ENCODE results near the gene CRTAP.

DNA sequence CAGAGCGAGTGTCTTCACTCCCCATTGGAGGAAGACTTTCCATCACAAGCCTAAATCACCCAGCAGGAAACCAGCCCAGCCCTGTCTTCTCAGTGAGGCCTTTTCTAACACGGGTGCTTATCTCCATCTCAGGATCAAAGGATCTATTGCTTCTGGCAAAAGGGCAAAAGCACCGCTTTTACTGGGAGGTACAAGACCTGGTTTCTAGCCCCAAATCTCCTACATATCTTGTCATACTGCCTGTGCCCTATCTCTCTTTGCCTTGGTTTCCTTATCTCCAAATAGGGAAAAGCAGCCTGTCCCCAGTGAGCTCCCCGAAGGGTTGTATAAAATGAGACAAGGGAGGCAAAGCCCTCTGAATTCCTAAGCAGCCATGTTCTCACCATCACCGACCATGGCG, 22.1 kb upstream of the CRTAP start:
- TF ChIP-seq, protein P1, sequence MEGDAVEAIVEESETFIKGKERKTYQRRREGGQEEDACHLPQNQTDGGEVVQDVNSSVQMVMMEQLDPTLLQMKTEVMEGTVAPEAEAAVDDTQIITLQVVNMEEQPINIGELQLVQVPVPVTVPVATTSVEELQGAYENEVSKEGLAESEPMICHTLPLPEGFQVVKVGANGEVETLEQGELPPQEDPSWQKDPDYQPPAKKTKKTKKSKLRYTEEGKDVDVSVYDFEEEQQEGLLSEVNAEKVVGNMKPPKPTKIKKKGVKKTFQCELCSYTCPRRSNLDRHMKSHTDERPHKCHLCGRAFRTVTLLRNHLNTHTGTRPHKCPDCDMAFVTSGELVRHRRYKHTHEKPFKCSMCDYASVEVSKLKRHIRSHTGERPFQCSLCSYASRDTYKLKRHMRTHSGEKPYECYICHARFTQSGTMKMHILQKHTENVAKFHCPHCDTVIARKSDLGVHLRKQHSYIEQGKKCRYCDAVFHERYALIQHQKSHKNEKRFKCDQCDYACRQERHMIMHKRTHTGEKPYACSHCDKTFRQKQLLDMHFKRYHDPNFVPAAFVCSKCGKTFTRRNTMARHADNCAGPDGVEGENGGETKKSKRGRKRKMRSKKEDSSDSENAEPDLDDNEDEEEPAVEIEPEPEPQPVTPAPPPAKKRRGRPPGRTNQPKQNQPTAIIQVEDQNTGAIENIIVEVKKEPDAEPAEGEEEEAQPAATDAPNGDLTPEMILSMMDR (IDR thresholded peaks at IDR 0.05) = no peak
- TF ChIP-seq POLR2A (IDR thresholded peaks at IDR 0.05) = no peak

Measured in right lobe of liver (tissue), 4 donors.